DOHH2 (cell line): Measurements from ENCODE around the gene HOXA1.

Experiments
- H3F3A ChIP-seq: fragments of 200-600 bp; sonication (generic), shearing (Covaris generic); 2 replicates; pipeline ENCODE4 v1.6.0; 2016; ENCODE audit warnings: antibody characterized with exemption, mild to moderate bottlenecking; ENCODE audit not compliant: control insufficient read depth, insufficient read depth
- H3K27ac ChIP-seq: fragments of 200-600 bp; sonication (generic); 2 replicates; pipeline ENCODE4 v1.5.1; 2014; ENCODE audit warnings: low read depth, mild to moderate bottlenecking, low read length, moderate library complexity
- H3K27me3 ChIP-seq: fragments of 200-600 bp; sonication (generic); 2 replicates; pipeline ENCODE4 v1.6.1; 2014; ENCODE audit warnings: mild to moderate bottlenecking, low read length, mixed read lengths; ENCODE audit not compliant: control insufficient read depth
- H3K36me3 ChIP-seq: fragments of 200-600 bp; sonication (generic); 2 replicates; pipeline ENCODE4 v1.6.1; 2014; ENCODE audit warnings: mild to moderate bottlenecking, low read length, moderate library complexity, mixed read lengths; ENCODE audit not compliant: control insufficient read depth
- H3K4me1 ChIP-seq: fragments of 200-600 bp; sonication (generic); 2 replicates; pipeline ENCODE4 v1.6.1; 2014; ENCODE audit warnings: mild to moderate bottlenecking, low read length, mixed read lengths; ENCODE audit not compliant: control insufficient read depth
- H3K4me2 ChIP-seq: fragments of 200-600 bp; sonication (generic); 2 replicates; pipeline ENCODE4 v1.6.0; 2014; ENCODE audit warnings: mild to moderate bottlenecking, low read length, moderate library complexity
- H3K4me3 ChIP-seq: fragments of 200-600 bp; sonication (generic); 2 replicates; pipeline ENCODE4 v1.5.1; 2014; ENCODE audit warnings: mild to moderate bottlenecking, low read length, mixed read lengths
- H3K79me2 ChIP-seq: fragments of 200-600 bp; sonication (generic); 2 replicates; pipeline ENCODE4 v1.6.1; 2014; ENCODE audit warnings: mild to moderate bottlenecking, low read length, mixed read lengths; ENCODE audit not compliant: control insufficient read depth
- H3K9me2 ChIP-seq: fragments of 200-600 bp; sonication (generic); replicated peaks from 2 replicates; pipeline ENCODE4 v1.6.1; 2014; ENCODE audit warnings: mild to moderate bottlenecking, low read length, mixed read lengths; ENCODE audit not compliant: control insufficient read depth
- H3K9me3 ChIP-seq: fragments of 200-600 bp; sonication (generic); 2 replicates; pipeline ENCODE4 v1.6.1; 2014; ENCODE audit warnings: antibody characterized with exemption, low read length, mixed read lengths; ENCODE audit not compliant: control insufficient read depth, insufficient read depth
- H4K20me1 ChIP-seq: fragments of 200-600 bp; sonication (generic); 2 replicates; pipeline ENCODE4 v1.6.0; 2014; ENCODE audit warnings: low read depth, mild to moderate bottlenecking, antibody characterized with exemption, low read length, moderate library complexity; ENCODE audit not compliant: control insufficient read depth, insufficient read depth
- EZH2phosphoT487 ChIP-seq: fragments of 200-600 bp; sonication (generic); IDR thresholded peaks from 2 replicates; pipeline ENCODE4 v1.6.1; 2017; ENCODE audit warnings: borderline replicate concordance, mild to moderate bottlenecking, antibody characterized with exemption, low read length, moderate library complexity, mixed read lengths
- TF ChIP-seq, protein P1 (sequence below): fragments of 200-600 bp; sonication (generic); IDR thresholded peaks from one replicate; pipeline ENCODE4 v1.5.1; 2014; ENCODE audit warnings: antibody characterized with exemption, mild to moderate bottlenecking, low read depth, low read length; ENCODE audit not compliant: poor library complexity, severe bottlenecking

Gene HOXA1

DNA sequence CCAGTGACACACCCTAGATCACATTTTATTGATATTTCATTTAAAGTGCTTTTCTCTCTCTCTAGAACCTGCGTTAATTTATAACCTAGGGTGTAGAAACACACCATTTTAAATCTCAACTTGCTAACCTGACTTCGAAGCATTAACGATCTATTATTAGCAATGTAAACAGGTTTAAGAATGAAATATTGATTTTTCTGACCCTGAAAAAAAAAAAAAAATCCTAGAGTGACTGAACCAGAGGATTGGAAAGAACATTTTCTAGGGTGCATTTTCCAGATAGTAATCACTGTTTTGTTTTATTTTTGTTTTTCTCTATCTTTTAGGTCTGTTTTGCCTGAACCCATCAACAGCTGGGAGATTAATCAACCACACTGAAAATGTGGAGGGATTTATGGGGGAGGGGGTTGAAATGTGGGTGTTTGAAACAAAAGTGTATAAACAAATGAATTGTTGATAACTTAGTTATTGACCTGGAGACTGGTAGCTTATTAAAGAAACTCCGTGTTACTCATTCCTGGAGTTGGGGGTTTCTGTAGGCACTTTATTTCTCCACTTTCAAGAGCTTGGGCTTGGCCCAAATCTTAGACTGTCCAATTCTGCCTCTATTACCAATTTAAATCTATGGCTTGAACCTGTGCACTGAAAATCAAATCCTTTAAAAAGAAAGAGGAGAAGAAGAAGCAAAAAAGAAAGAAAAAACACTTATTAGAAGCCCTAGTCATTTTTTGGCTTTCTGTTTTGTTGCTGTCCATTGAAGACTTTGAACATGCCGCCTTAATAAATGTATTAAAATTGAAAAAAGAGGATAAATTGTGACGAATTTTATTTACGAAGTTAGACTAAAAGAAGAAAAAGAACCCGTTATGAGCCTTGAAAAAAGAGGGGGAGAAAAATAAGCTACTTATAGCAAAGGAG lies 3.9 kb upstream of the HOXA1 start:
- H3F3A ChIP-seq = peaks cover 3% of the 10 kb centered on the region; the same call in 1 of the 2 replicates
- no peaks in the 10 kb centered on the region for H3K36me3 ChIP-seq
- H3K79me2 ChIP-seq = peaks cover 15% of the 10 kb centered on the region
- no peaks in the 10 kb centered on the region for H4K20me1 ChIP-seq
- no peak overlapping the region for H3K27ac ChIP-seq
- peaks cover 25% of the 10 kb centered on the region for H3K27me3 ChIP-seq
- no peaks in the 10 kb centered on the region for H3K9me3 ChIP-seq
- H3K4me2 ChIP-seq = no peak overlapping the region
- no peaks in the 10 kb centered on the region for H3K9me2 ChIP-seq
- TF ChIP-seq, protein P1, sequence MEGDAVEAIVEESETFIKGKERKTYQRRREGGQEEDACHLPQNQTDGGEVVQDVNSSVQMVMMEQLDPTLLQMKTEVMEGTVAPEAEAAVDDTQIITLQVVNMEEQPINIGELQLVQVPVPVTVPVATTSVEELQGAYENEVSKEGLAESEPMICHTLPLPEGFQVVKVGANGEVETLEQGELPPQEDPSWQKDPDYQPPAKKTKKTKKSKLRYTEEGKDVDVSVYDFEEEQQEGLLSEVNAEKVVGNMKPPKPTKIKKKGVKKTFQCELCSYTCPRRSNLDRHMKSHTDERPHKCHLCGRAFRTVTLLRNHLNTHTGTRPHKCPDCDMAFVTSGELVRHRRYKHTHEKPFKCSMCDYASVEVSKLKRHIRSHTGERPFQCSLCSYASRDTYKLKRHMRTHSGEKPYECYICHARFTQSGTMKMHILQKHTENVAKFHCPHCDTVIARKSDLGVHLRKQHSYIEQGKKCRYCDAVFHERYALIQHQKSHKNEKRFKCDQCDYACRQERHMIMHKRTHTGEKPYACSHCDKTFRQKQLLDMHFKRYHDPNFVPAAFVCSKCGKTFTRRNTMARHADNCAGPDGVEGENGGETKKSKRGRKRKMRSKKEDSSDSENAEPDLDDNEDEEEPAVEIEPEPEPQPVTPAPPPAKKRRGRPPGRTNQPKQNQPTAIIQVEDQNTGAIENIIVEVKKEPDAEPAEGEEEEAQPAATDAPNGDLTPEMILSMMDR = no peak
- TF ChIP-seq EZH2phosphoT487 = no peak
- peaks cover 21% of the 10 kb centered on the region for H3K4me1 ChIP-seq
- H3K4me3 ChIP-seq = no peak overlapping the region

DNA sequence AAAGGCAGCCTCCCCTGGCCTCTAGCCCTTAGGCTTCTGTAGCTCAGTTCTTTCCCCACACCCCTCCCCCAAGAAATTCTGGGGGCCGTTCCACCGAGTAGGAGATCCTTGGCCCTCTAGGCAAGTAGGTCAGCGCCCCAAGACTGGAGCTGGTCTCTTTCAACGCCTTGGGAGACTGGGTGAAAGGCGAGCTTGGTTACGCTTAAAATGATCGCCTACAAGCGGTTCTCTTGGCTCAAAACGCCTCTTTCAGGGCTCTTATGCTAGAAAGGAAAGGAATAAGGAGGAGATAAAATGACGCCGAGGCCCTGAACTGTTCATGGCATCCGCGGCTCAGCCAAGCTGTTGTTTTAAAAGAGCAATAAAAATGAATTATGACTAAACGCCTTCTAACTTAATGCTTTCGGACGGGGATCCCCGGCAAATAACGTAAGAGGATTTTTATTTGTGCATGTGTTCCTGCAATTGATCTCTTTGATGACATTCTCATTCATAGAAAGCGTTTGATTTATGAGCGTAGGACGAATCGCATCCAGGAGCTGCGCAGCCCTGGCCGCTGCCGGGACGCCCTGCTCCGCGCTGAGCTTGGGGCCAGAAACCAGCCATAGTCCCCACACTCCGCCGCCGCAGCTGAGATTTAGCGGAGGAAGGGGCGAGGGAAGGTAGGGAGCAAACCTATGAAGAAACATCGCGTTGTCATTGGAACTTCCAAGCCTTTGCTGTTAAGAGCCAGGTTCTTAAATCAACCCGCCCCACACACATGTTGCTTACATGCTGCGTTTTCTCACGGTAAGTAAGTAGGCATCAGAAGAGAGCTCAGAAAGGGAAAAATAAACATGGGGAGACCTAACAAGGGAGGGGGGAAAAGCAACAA lies 3.0 kb upstream of the HOXA1 start:
- no peak overlapping the region for H3K27ac ChIP-seq
- no peak overlapping the region for H3K4me2 ChIP-seq
- peaks cover 3% of the 10 kb centered on the region; the same call in 1 of the 2 replicates for H3F3A ChIP-seq
- H3K36me3 ChIP-seq = no peaks in the 10 kb centered on the region
- TF ChIP-seq, protein P1 = no peak
- no peak for TF ChIP-seq EZH2phosphoT487
- H3K4me1 ChIP-seq = peaks cover 21% of the 10 kb centered on the region
- no peak overlapping the region for H3K4me3 ChIP-seq
- H3K9me2 ChIP-seq = no peaks in the 10 kb centered on the region
- H3K79me2 ChIP-seq = peaks cover 15% of the 10 kb centered on the region
- H3K27me3 ChIP-seq = peaks cover 20% of the 10 kb centered on the region
- no peaks in the 10 kb centered on the region for H3K9me3 ChIP-seq
- no peaks in the 10 kb centered on the region for H4K20me1 ChIP-seq

DNA sequence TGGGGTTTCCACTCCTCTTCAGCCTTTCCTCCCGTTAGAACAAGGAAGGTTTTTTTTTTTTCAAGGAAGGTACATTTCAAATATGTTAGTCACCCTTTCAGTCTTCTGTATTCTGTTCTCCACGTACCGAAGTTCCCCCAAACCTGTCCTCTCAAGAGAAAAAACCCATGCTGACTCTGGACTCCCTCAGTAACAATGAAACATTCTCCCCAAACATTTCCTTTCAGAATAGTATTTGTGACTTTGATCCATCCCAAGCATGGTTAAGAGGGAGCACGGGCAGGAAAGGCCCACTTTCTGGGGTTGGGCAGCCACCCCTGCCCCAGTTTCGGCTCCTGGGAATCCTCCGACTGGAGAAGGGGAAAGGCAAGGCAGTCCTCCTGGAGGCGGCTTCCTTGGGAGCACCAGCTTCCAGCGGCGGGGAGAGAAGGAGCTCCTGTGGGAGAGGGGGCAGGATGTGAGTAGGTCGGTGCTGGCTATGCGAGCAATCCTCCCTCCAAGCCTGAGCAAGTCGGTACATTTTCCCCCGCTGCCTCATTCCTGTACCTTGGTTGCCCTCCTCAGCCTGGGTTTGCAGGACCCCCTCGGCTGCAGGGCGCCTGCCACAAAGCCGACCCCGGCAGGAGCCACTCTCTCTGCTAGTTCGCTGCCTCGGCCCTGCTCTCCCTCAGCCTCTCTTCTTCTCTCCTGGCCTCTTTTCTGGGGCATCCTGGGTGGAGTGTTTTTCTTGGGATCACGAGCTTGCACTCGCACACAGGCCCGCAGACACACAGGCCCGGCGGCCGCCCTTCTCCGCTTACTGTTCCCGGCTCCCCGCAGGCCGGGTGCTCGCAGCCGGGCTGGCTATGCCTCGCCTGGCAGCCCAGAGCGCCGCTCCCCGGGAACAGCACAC lies 2.1 kb upstream of the HOXA1 start:
- Histone ChIP-seq H3K4me1 (peaks cover 26% of the 10 kb centered on the region), H3K4me3 (peak overlapping the region; percentile 90), H3K9me3 (no peaks in the 10 kb centered on the region), H3K9me2 (no peaks in the 10 kb centered on the region), H3K27me3 (peaks cover 14% of the 10 kb centered on the region), H3K36me3 (no peaks in the 10 kb centered on the region), H4K20me1 (no peaks in the 10 kb centered on the region), H3F3A (peaks cover 3% of the 10 kb centered on the region; the same call in 1 of the 2 replicates), H3K79me2 (peaks cover 15% of the 10 kb centered on the region), H3K4me2 (peak overlapping the region; percentile 89), H3K27ac (no peak overlapping the region)
- no peak for TF ChIP-seq EZH2phosphoT487
- TF ChIP-seq, protein P1 = no peak
